ENCODE results near the gene UPF2. TPM values are rescaled to one million over a fixed set of nuclear protein-coding genes. Genes with fewer than 3 reads are reported as not detected.

The UPF2 gene
- total and polyA plus RNA-seq, 2 of the 4 experiments (the other 2 are of a cell fraction) = 9.2 to 14.3 TPM

DNA sequence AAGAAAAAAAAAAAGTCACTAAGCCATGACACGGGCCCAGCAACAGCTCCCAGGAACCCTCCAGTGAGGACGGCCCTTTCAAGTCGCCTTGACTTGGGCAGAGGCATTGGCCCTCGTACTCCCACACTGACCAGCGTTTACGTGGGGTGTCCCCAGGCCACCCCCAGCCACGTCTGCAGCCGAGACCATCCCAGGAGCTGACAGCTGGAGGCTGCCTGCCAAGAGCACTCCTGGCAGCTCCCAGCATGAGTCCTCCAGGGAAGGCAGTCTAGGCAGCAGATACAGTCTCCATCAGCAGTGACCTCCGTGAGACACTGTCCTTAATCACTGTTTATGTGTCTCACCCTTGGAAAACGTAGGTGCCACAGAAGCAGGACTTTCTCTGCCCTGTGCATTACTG is 133.0 kb downstream of the UPF2 start:
- Histone ChIP-seq H2BK5ac (ENCODE audit: low read depth, low read length, poor library complexity, severe bottlenecking) (no peak overlapping the region), H3K36me3 (ENCODE audit: control insufficient read depth, insufficient read depth, low read length) (no peaks in the 10 kb centered on the region), H4K5ac (ENCODE audit: low read depth, low read length) (no peak overlapping the region), H2BK120ac (ENCODE audit: low read depth, low read length) (no peak overlapping the region), H2BK15ac (ENCODE audit: low read depth, low read length) (no peak overlapping the region), H3K23ac (ENCODE audit: low read depth, low read length) (no peak overlapping the region), H3K27me3 (ENCODE audit: control insufficient read depth, insufficient read depth, low read length) (no peaks in the 10 kb centered on the region; the same call in 1 of the 2 replicates), H3K18ac (ENCODE audit: low read depth, low read length) (no peak overlapping the region), H3K14ac (replicated peaks; ENCODE audit: low read depth, low read length) (no peak overlapping the region), H2AFZ (replicated peaks; ENCODE audit: low read length, poor library complexity) (no peak overlapping the region), H3K79me1 (ENCODE audit: low read depth in 1 of 2, low read length in 2 of 2) (no peaks in the 10 kb centered on the region), H3K9me3 (ENCODE audit: control insufficient read depth, insufficient read depth, low read length) (no peaks in the 10 kb centered on the region), H3K4me3 (ENCODE audit: insufficient read depth, low read depth, low read length) (no peak overlapping the region), H3K4me1 (ENCODE audit: control insufficient read depth, insufficient read depth, low read length) (no peaks in the 10 kb centered on the region), H2BK20ac (ENCODE audit: low read depth, low read length) (no peak overlapping the region), H2AK9ac (replicated peaks; ENCODE audit: low read depth, low read length, poor library complexity) (no peak overlapping the region), H3K9me1 (ENCODE audit: insufficient read depth, low read length) (no peaks in the 10 kb centered on the region), H2AK5ac (ENCODE audit: low read depth, low read length) (no peak overlapping the region), H3K4ac (ENCODE audit: low read depth, low read length) (no peak overlapping the region), H3K56ac (ENCODE audit: extremely low read depth, insufficient read depth, low read length) (no peak overlapping the region), H3K27ac (ENCODE audit: insufficient read depth, low read length) (no peak overlapping the region), H3K4me2 (ENCODE audit: low read depth, low read length) (no peak overlapping the region), H4K8ac (ENCODE audit: low read depth in 2 of 2, low read length in 2 of 2) (no peak overlapping the region), H3K9ac (ENCODE audit: low read depth, low read length) (no peak overlapping the region), H4K20me1 (ENCODE audit: insufficient read depth, low read length) (no peaks in the 10 kb centered on the region), H4K91ac (ENCODE audit: insufficient read depth, low read depth, low read length) (no peak overlapping the region)
- ChIA-PET CTCF (interaction anchor here (0.6 kb wide), 1 partner anchor 56 kb away, joined by 7 read pairs; no protein-coding TSS in a partner anchor), POLR2A (ENCODE audit: unreplicated experiment) (no interaction called here)
- in situ Hi-C loops (cut with MboI; ENCODE audit: low sequenced_read_pairs) = no loop called here
- DNase-seq = no peak
- BruUV-seq (replicated peaks) = no TSS peak
- dilution Hi-C loops (cut with HindIII; ENCODE audit: low sequenced_read_pairs, unreplicated experiment) = no loop called here
- intact Hi-C loops (cut with micrococcal nuclease) = no loop called here
- no peak for TF ChIP-seq CTCF (conservative IDR thresholded peaks at IDR 0.05; ENCODE audit: low read depth, low read length)
- TF ChIP-seq BHLHE40 (IDR thresholded peaks at IDR 0.05; ENCODE audit: low read depth, low read length) = no peak
- TF ChIP-seq RAD21 (IDR thresholded peaks at IDR 0.05; ENCODE audit: low read length) = no peak
- no peak for TF ChIP-seq CHD1 (IDR thresholded peaks at IDR 0.05; ENCODE audit: low read depth, low read length)
- TF ChIP-seq MAFK (IDR thresholded peaks at IDR 0.05; ENCODE audit: low read depth, low read length) = no peak
- TF ChIP-seq MAZ (IDR thresholded peaks at IDR 0.05; ENCODE audit: borderline replicate concordance, low read depth, low read length) = no peak
- no peak for TF ChIP-seq MXI1 (IDR thresholded peaks at IDR 0.05; ENCODE audit: borderline replicate concordance, low read depth, low read length)
- TF ChIP-seq, protein P1, sequence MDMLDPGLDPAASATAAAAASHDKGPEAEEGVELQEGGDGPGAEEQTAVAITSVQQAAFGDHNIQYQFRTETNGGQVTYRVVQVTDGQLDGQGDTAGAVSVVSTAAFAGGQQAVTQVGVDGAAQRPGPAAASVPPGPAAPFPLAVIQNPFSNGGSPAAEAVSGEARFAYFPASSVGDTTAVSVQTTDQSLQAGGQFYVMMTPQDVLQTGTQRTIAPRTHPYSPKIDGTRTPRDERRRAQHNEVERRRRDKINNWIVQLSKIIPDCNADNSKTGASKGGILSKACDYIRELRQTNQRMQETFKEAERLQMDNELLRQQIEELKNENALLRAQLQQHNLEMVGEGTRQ (IDR thresholded peaks at IDR 0.05; ENCODE audit: low read depth, low read length) = no peak
- TF ChIP-seq RCOR1 (IDR thresholded peaks at IDR 0.05; ENCODE audit: insufficient replicate concordance, low read length) = no peak
- no peak for ATAC-seq (ENCODE audit: low read depth)
- WGBS, 2 experiments (ENCODE audit: extremely low coverage in 2 of 2, insufficient read length in 1 of 2) = 65% methylated on average over 5 of the region's 10 CpGs; no CpG with 5 or more reads in 1 of the 2 experiments
